GM13977 (cell line): Measurements from ENCODE around the gene CDC42SE2.
A peak's percentile ranks its signal among the peaks of the same experiment; 100 is the strongest.

Experiments
- DNase-seq: peaks from one replicate; pipeline ENCODE4 v3.0.0; 2012; ENCODE audit warnings: low spot score
- in situ Hi-C: fragments of 300-500 bp; cut with MboI; formaldehyde crosslinking; loops from one replicate; pipeline ENCODE4 v1.12.0; 2022; ENCODE audit warnings: low sequenced_read_pairs, low pct_unique_long_range_greater_than_20kb, mixed read lengths, inconsistent platforms; ENCODE audit not compliant: unreplicated experiment
- TF ChIP-seq, protein P1 (sequence below): IDR thresholded peaks from 2 replicates; pipeline ENCODE4 v1.5.1; 2012; ENCODE audit warnings: mild to moderate bottlenecking, control low read depth; ENCODE audit not compliant: insufficient read depth; ENCODE audit errors: extremely low read depth, missing control alignments

Gene CDC42SE2

DNA sequence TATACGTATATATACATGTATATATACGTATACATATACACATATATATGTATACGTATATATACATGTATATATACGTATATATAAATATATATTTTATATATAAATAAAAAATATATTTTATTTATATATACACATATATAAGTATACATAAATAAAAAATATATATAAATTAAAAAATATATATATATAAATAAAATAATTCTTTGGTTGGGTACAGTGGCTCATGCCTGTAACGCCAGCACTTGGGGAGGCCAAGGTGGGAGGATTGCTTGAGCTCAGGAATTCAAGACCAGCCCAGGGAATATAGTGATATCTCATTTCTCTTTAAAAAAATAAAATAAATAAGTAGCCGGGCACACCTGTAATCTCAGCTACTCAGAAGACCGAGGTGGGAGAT, 155.0 kb downstream of the CDC42SE2 start:
- TF ChIP-seq, protein P1, sequence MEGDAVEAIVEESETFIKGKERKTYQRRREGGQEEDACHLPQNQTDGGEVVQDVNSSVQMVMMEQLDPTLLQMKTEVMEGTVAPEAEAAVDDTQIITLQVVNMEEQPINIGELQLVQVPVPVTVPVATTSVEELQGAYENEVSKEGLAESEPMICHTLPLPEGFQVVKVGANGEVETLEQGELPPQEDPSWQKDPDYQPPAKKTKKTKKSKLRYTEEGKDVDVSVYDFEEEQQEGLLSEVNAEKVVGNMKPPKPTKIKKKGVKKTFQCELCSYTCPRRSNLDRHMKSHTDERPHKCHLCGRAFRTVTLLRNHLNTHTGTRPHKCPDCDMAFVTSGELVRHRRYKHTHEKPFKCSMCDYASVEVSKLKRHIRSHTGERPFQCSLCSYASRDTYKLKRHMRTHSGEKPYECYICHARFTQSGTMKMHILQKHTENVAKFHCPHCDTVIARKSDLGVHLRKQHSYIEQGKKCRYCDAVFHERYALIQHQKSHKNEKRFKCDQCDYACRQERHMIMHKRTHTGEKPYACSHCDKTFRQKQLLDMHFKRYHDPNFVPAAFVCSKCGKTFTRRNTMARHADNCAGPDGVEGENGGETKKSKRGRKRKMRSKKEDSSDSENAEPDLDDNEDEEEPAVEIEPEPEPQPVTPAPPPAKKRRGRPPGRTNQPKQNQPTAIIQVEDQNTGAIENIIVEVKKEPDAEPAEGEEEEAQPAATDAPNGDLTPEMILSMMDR: no peak
- in situ Hi-C loops: no loop called here
- no peak for DNase-seq

- TF ChIP-seq, protein P1: no peak
- DNase-seq: peak; percentile 14
- in situ Hi-C loops: no loop called here
Measured at GRCh38 chr5:131419877-131420276, 156.0 kb downstream of the CDC42SE2 start.

DNA sequence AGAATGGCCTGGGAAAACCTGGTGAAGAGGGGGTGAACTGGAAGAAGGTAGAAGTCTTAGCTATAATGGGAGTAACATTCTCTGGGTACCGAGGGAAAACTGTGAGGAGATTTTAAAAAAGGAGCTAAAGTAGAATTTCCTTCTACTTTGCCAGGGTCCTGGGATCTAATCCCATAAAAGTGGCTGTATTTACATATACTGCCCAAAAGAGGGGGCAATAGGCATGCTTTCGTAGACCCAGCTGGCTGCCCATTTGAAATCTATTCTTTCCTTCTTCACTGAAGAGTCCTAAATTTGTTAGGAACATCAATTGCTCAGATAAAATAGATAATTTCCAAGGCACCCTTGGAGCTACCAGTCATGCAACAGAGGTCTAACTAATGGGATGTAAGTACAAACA, 159.2 kb downstream of the CDC42SE2 start:
- in situ Hi-C loops: no loop called here
- DNase-seq: no peak
- TF ChIP-seq, protein P1: peak; percentile 45

DNA sequence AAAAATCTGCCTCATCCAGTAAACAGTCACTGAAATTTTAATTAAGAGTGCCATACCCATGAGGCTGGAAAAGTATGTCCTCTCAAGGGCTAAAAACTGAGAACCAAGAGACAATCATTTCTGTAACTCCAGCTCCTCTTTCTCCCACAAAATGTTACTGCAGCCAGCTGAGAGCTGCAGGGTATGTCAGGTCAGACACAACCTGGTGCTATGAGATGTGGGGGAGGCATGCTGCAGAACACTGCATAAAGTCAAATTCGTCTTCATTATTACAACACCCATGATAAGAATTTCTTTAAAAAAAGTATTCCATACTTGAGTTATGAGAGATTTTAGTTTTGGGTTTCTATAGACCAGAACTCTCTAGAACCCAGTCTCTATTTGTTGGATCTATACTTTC, 162.2 kb downstream of the CDC42SE2 start:
- in situ Hi-C loops: no loop called here
- DNase-seq: no peak
- TF ChIP-seq, protein P1: no peak

DNA sequence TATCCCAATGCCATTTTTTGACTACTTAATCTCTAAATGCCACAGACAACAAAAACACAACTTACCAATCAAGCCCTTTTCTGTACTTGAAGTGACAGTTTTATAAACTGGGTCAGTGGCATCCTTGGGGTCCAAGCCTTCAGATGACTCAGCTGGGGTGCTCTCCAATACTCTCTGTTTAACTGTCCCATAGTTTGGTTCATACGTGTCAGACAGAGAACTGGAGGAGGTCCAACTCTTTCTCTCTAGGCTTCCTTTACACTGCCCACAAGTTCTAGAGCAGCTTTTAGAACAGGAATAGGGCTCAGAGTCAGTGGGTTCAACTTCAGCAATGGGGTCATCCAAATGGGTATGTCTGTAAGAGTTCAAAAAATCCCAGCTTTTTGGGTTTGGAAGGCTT, 166.9 kb downstream of the CDC42SE2 start:
- TF ChIP-seq, protein P1: no peak
- DNase-seq: no peak
- in situ Hi-C loops: no loop called here

DNA sequence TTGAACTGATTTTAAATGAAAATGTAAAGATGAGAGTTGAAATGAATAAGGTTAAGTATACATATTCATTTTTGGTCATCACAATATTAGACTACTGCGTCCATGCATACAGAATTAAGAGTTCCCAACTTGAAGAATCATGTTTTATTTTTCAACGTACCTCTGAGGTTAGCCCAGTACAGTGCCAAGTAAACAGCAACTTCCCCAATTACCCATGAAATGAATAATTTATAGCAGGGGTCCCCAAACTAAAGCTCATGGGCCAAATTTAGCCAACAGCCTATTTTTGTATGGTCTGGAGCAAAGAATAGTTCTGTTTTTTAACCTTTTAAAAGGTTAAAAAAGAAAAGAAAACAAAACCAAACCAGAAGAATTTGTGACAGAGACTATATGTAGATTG, 167.9 kb downstream of the CDC42SE2 start:
- TF ChIP-seq, protein P1: no peak
- in situ Hi-C loops: no loop called here
- DNase-seq: no peak

DNA sequence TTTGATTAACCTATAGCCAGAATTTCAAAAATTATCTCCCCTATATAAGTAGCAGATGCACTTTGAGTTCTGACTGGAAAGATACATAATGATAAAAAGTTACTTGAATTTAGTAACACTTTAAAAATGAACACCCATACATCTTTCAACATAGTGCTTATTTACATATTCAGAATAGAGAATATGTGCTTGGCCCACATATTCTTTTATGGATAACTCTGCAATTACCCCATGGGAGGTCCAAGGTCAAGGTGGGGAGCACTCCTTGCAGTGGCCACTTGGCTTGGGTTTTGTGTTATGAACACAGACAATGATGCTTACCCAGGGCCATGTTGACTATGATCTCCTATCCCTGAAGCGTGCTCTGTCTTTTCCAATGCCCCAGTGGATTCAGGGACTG, 169.3 kb downstream of the CDC42SE2 start:
- DNase-seq: no peak
- TF ChIP-seq, protein P1: no peak
- in situ Hi-C loops: no loop called here
